ENCODE data around the gene LTB4R. TPM values are rescaled to one million over a fixed set of nuclear protein-coding genes. Genes with fewer than 3 reads are reported as not detected.

LTB4R gene
- total RNA-seq, 2 donors from 2014 or later = 8.9 to 13.1 TPM

DNA sequence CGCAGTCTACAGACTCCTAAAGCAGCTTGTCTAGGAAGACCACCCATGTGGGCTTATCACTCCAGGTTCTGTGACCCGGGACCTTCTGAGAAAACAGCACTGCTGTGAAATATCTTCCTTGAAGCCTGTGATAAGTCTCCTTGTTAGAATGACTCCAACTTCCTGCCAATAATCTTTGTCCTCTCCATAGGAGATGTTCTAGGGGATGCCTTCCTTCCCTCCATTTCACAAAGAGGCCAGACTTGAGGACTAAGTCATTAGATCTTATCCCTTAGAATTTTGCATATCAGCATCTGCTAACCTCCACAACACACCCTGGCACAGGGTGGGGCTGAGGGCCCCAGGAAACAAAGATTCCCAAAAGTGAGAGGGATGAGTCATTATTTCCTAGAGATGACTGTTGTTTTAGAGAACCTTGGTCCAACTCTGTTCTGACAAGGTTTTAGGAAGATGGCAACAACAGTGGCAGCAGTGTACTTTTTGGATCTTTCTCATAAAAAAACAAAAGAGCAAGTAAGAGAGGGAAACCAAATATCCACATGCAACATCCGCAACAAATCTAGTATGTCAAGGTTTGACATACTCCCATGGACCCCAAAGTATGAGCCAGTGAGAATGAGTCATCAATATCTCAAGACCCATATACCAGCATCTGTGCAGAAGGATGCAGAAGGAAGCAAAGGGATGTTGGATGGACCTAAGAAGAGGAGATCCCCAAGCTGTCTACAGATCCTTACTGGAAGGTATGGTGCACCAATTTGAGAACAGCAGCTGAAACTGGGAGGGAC is 6.0 kb downstream of the LTB4R start:
- Histone ChIP-seq H3K4me1 (ENCODE audit: control insufficient read depth in 1 of 2, low read depth in 2 of 2) (peaks cover 4 to 13% of the 10 kb centered on the region in 2 donors), H3K27me3 (replicated peaks; ENCODE audit: insufficient read depth) (no peaks in the 10 kb centered on the region), H3K9me3 (no peaks in the 10 kb centered on the region), H3K27ac (no peak overlapping the region), H3K36me3 (no peaks in the 10 kb centered on the region), H3K4me3 (no peak overlapping the region)
- ATAC-seq (ENCODE audit: insufficient number of reproducible peaks, low FRiP score, low read depth) = no peak
- TF ChIP-seq, protein P1, sequence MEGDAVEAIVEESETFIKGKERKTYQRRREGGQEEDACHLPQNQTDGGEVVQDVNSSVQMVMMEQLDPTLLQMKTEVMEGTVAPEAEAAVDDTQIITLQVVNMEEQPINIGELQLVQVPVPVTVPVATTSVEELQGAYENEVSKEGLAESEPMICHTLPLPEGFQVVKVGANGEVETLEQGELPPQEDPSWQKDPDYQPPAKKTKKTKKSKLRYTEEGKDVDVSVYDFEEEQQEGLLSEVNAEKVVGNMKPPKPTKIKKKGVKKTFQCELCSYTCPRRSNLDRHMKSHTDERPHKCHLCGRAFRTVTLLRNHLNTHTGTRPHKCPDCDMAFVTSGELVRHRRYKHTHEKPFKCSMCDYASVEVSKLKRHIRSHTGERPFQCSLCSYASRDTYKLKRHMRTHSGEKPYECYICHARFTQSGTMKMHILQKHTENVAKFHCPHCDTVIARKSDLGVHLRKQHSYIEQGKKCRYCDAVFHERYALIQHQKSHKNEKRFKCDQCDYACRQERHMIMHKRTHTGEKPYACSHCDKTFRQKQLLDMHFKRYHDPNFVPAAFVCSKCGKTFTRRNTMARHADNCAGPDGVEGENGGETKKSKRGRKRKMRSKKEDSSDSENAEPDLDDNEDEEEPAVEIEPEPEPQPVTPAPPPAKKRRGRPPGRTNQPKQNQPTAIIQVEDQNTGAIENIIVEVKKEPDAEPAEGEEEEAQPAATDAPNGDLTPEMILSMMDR (IDR thresholded peaks at IDR 0.05) = no peak
- no peak for DNase-seq (ENCODE audit: low spot score)

DNA sequence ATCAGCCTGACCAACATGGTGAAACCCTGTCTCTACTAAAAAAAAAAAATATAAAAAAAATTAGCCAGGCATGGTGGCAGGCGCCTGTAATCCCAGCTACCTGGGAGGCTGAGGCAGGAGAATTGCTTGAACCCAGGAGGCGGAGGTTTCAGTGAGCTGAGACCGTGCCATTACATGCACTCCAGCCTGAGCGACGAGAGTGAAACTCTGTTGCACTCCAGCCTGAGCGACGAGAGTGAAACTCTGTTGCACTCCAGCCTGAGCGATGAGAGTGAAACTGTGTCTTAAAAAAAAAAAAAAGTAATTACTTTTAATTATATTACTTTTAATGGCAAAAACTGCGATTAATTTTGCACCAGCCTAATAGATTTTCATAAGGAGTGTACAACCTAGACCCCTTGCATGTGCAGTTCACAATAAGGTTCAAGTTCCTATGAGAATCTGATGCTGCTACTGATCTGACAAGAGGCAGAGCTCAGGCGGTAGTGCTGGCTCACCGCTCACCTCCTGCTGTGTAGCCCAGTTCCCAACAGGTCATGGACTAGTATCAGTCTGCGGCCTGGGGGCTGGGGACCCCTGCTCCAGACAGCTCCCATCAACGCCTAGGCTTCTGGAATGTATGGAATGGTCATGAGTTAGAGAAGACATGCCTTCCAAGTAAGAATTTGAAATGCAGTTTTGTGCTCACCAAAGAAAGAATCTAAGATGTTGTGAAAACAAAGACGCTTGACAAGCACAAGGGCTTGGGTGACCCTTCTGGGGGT is 10.1 kb downstream of the LTB4R start:
- Histone ChIP-seq H3K4me1 (ENCODE audit: control insufficient read depth in 1 of 2, low read depth in 2 of 2) (peaks cover 3 to 7% of the 10 kb centered on the region in 2 donors), H3K36me3 (no peaks in the 10 kb centered on the region), H3K27ac (no peak overlapping the region), H3K27me3 (replicated peaks; ENCODE audit: insufficient read depth) (no peaks in the 10 kb centered on the region), H3K4me3 (no peak overlapping the region), H3K9me3 (no peaks in the 10 kb centered on the region)
- no peak for ATAC-seq (ENCODE audit: insufficient number of reproducible peaks, low FRiP score, low read depth)
- TF ChIP-seq, protein P1 (IDR thresholded peaks at IDR 0.05) = no peak
- DNase-seq (ENCODE audit: low spot score) = no peak

DNA sequence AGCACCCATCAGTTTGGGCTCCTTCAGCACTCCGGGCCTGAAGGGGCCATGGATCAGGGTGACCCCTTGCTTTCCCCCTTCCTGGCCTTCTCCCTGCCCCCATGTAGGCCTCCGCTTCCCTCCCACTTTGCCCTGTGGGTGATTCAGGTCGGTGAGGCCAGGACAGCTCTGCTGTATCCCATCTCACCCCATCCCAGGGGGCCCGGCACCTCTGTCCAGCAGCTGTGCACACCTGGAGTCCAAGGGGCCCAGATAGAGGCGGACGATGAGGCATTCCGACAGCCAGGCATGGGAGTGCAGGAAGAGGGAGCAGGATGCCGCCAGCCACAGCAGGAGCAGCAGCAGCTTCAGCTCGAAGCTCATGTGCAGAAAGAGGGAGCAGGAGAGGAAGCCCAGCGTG is 11.4 kb downstream of the LTB4R start:
- H3K27ac ChIP-seq = no peak overlapping the region
- H3K27me3 ChIP-seq (replicated peaks; ENCODE audit: insufficient read depth) = no peaks in the 10 kb centered on the region
- no peaks in the 10 kb centered on the region for H3K4me1 ChIP-seq (ENCODE audit: control insufficient read depth in 1 of 2, low read depth in 2 of 2)
- H3K36me3 ChIP-seq = no peaks in the 10 kb centered on the region
- H3K9me3 ChIP-seq = no peaks in the 10 kb centered on the region
- ATAC-seq (ENCODE audit: insufficient number of reproducible peaks, low FRiP score, low read depth) = no peak
- DNase-seq (ENCODE audit: low spot score) = no peak
- H3K4me3 ChIP-seq = no peak overlapping the region
- TF ChIP-seq, protein P1 (IDR thresholded peaks at IDR 0.05) = no peak

DNA sequence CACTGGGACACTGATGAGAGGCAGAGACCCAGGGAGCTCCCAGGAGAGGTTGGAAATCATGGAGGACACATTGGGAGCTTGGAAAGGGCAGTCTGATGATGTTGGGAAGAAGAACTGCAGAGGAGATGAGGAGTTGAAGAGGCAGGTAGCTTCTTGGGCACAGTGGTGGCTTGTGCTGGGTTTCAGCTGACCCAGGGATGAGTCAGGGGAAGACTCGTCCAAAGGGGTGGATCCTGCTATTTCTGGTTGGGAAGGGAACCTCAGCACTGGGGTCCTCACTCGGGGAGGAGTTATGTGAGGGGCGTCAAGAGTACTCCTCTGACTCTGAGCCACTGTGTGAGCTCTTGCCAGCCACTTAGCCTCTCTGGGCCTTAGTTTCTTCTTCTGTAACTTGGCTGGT is 12.0 kb downstream of the LTB4R start:
- Histone ChIP-seq H3K27ac (no peak overlapping the region), H3K9me3 (no peaks in the 10 kb centered on the region), H3K4me3 (no peak overlapping the region), H3K27me3 (replicated peaks; ENCODE audit: insufficient read depth) (no peaks in the 10 kb centered on the region), H3K4me1 (ENCODE audit: control insufficient read depth in 1 of 2, low read depth in 2 of 2) (no peaks in the 10 kb centered on the region), H3K36me3 (no peaks in the 10 kb centered on the region)
- no peak for ATAC-seq (ENCODE audit: insufficient number of reproducible peaks, low FRiP score, low read depth)
- TF ChIP-seq, protein P1 (IDR thresholded peaks at IDR 0.05) = no peak
- DNase-seq (ENCODE audit: low spot score) = no peak

DNA sequence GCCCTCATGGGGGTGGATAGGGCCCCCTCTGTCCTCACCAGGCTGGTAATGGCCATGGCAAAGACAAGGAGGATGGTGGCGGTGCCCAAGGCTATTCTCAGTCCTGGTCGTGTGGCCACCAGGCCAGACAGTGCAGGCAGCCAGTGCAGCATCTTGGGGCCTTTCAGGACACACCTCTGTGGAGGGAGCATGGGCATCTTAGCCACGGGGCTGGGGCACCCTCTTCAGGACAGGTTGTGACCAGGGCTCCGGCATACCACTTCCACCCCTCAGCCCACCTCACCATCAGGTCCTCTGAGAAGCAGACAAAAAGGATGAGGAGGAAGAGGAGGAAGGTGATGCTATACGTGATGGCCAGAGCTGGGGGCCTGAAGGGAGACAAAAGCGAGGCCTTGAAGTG is 12.7 kb downstream of the LTB4R start:
- no peaks in the 10 kb centered on the region for H3K27me3 ChIP-seq (replicated peaks; ENCODE audit: insufficient read depth)
- no peaks in the 10 kb centered on the region for H3K36me3 ChIP-seq
- ATAC-seq (ENCODE audit: insufficient number of reproducible peaks, low FRiP score, low read depth) (no peak), DNase-seq (ENCODE audit: low spot score) (no peak)
- no peak overlapping the region for H3K27ac ChIP-seq
- no peaks in the 10 kb centered on the region for H3K9me3 ChIP-seq
- TF ChIP-seq, protein P1 (IDR thresholded peaks at IDR 0.05) = no peak
- H3K4me1 ChIP-seq (ENCODE audit: control insufficient read depth in 1 of 2, low read depth in 2 of 2) = no peaks in the 10 kb centered on the region
- no peak overlapping the region for H3K4me3 ChIP-seq
